PC-9 (cell line): ENCODE data around the gene SSC5D. TPM values are rescaled to one million over a fixed set of nuclear protein-coding genes. Genes with fewer than 3 reads are reported as not detected.

Source experiments
- BruUV-seq: library from RNA; stranded (reverse); fragments of 400-500 nt; replicated peaks from 2 replicates; lab custom pipeline; 2021; lab: Mats Ljungman, UMichigan
- CTCF ChIA-PET: fragments of 300-600 bp; sonication (Branson Sonifier 250); formaldehyde crosslinking; loops from one replicate; lab custom pipeline; 2022; ENCODE audit warnings: antibody characterized with exemption; lab: Charles Lee
- POLR2A ChIA-PET: fragments of 300-600 bp; sonication (Branson Sonifier 250); formaldehyde crosslinking; loops from one replicate; lab custom pipeline; 2022; ENCODE audit warnings: antibody characterized with exemption; ENCODE audit not compliant: unreplicated experiment; lab: Charles Lee
- DNase-seq, 2 experiments: peaks; one replicate each; pipeline versions ENCODE4 v3.0.0 to v3.0.0-alpha.2; 2015 to 2022; ENCODE audit warnings: mixed read lengths in 1 of 2
- H2AFZ ChIP-seq: fragments of 200-600 bp; sonication (generic); 2 replicates; pipeline ENCODE4 v1.8.1; 2017; ENCODE audit warnings: antibody characterized with exemption
- H3F3A ChIP-seq: fragments of 200-600 bp; sonication (generic); 2 replicates; pipeline ENCODE4 v1.8.1; 2017; ENCODE audit warnings: antibody characterized with exemption, mild to moderate bottlenecking, low read depth; ENCODE audit not compliant: insufficient read depth
- H3K27ac ChIP-seq: fragments of 200-600 bp; sonication (generic); 2 replicates; pipeline ENCODE4 v1.6.1; 2016; ENCODE audit warnings: mixed run types
- H3K27me3 ChIP-seq: fragments of 200-600 bp; sonication (generic); 2 replicates; pipeline ENCODE4 v1.6.1; 2016; ENCODE audit warnings: low read depth, mixed run types; ENCODE audit not compliant: insufficient read depth
- H3K36me3 ChIP-seq: fragments of 200-600 bp; sonication (generic); 2 replicates; pipeline ENCODE4 v1.6.1; 2016; ENCODE audit warnings: low read depth, mixed run types
- H3K4me1 ChIP-seq: fragments of 200-600 bp; sonication (generic); replicated peaks from 2 replicates; pipeline ENCODE4 v1.6.1; 2016; ENCODE audit warnings: mixed run types; ENCODE audit not compliant: insufficient read depth
- H3K4me2 ChIP-seq: fragments of 200-600 bp; sonication (generic); 2 replicates; pipeline ENCODE4 v1.6.1; 2017; ENCODE audit warnings: mixed run types
- H3K4me3 ChIP-seq: fragments of 200-600 bp; sonication (generic); 2 replicates; pipeline ENCODE4 v1.6.1; 2016; ENCODE audit warnings: mixed run types
- H3K79me2 ChIP-seq: fragments of 200-600 bp; sonication (generic); 2 replicates; pipeline ENCODE4 v1.6.1; 2017; ENCODE audit warnings: low read depth, mixed run types
- H3K9me2 ChIP-seq: fragments of 200-600 bp; sonication (generic); 2 replicates; pipeline ENCODE4 v1.8.1; 2017; ENCODE audit warnings: mild to moderate bottlenecking; ENCODE audit not compliant: insufficient read depth
- H3K9me3 ChIP-seq: fragments of 200-600 bp; sonication (generic); 2 replicates; pipeline ENCODE4 v1.8.1; 2016; ENCODE audit warnings: low read depth; ENCODE audit not compliant: insufficient read depth
- H4K20me1 ChIP-seq: fragments of 200-600 bp; sonication (generic); 2 replicates; pipeline ENCODE4 v1.8.1; 2017; ENCODE audit not compliant: insufficient read depth
- CTCF ChIP-seq: fragments of 200-600 bp; sonication (generic); conservative IDR thresholded peaks from 2 replicates; pipeline ENCODE4 v1.6.1; 2017; ENCODE audit warnings: mixed run types, antibody characterized with exemption, mild to moderate bottlenecking, moderate library complexity
- EZH2 ChIP-seq: fragments of 200-600 bp; sonication (generic); IDR thresholded peaks from 2 replicates; pipeline ENCODE4 v1.8.0; 2017; ENCODE audit warnings: antibody characterized with exemption, low read depth
- intact Hi-C: fragments of 100-400 bp; cut with micrococcal nuclease; formaldehyde crosslinking; loops from one replicate; pipeline ENCODE4 v1.10.0; 2022; ENCODE audit not compliant: unreplicated experiment
- total RNA-seq: library from RNA; stranded (reverse); gene quantifications from 2 replicates; pipeline ENCODE4 v1.2.3, GENCODE V29; 2021

Gene SSC5D
- total RNA-seq, 1 experiment from 2014 or later = 3.9 TPM

GRCh38 chr19:55473225-55474012 lies 14.8 kb upstream of the SSC5D start:
- peaks cover 43% of the 10 kb centered on the region for H3K4me1 ChIP-seq
- intact Hi-C loops = loop anchor here (10.0 kb wide), 3 partner anchors 329 to 1009 kb away; partner anchors contain the start of genes LENG9, RDH13 and TNNT1
- H3F3A ChIP-seq = peaks cover 57% of the 10 kb centered on the region
- H3K4me2 ChIP-seq = peak overlapping the region; percentile 63
- H4K20me1 ChIP-seq = peaks cover 15% of the 10 kb centered on the region
- H3K4me3 ChIP-seq = peak overlapping the region; percentile 56; the same call in 1 of the 2 replicates
- no peaks in the 10 kb centered on the region for H3K27me3 ChIP-seq
- no peaks in the 10 kb centered on the region for H3K36me3 ChIP-seq
- no peaks in the 10 kb centered on the region for H3K9me2 ChIP-seq
- H3K9me3 ChIP-seq = no peaks in the 10 kb centered on the region
- no peak overlapping the region for H2AFZ ChIP-seq
- peak in 1 of 2 experiments; percentile 35 for DNase-seq
- TF ChIP-seq EZH2 (no peak), CTCF (no peak)
- CTCF ChIA-PET = interaction anchor here (0.8 kb wide), 1 partner anchor 30 kb away, joined by 3 read pairs; no protein-coding TSS in a partner anchor
- POLR2A ChIA-PET = interaction anchor here (0.5 to 0.7 kb wide), 3 partner anchors 100 to 151 kb away, joined by 3 to 5 read pairs (median 5); partner anchors contain the start of gene ZNF784
- peak overlapping the region; percentile 66 for H3K27ac ChIP-seq
- peaks cover 27% of the 10 kb centered on the region for H3K79me2 ChIP-seq
- no TSS peak for BruUV-seq

DNA sequence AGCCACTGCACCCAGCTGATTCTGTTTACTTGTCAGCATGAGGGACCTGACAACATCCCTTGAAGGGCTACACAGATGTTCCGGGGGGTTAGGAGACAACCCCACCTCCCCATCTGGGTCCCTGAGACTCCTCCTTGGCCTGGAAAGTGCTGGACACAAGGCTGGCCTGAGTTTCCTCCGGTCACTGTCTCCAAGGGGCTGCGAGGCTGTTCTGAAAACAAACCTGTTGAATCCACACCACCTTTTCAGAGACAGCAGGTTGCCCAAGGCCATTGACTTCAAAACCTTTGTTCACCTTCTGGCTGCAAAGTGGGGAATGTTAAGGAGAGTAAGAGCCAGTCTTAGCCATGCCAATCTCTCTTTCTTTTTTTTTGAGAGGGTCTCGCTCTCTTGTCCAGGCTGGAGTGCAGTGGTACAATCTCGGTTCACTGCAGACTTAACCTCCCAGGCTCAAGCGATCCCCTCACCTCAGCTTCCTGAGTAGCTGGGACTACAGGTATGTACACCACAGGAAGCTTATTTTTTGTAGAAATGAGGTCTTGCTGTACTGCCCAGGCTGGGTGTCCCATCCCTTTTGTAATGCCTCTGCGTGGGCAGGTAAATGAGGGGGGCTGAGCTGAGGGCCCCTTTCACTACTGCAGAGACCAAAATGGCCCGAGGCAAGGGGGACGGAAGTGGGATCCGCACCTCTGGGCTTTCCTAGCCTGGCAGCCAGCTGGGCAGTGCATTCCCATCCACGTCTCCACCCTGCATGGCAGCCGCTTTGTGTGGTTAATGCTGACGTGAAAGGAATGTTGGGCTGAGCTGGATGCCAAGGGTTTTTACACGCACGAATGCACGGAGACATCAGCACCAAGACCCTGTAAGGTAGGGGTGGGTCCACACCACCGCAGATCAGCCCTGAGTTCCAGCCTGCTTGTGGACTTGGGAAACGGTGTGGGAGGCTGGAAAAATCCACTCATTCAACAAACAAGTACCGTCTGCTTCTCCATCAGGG lies 13.7 kb upstream of the SSC5D start:
- POLR2A ChIA-PET = interaction anchor here (0.6 to 1.2 kb wide), 9 partner anchors 13 to 328 kb away, joined by 3 to 11 read pairs (median 6); partner anchors contain the start of genes ISOC2 and UBE2S
- no peaks in the 10 kb centered on the region for H3K27me3 ChIP-seq
- no peak overlapping the region for H3K4me3 ChIP-seq
- CTCF ChIA-PET = interaction anchor here (0.6 to 0.8 kb wide), 2 partner anchors 16 to 301 kb away, joined by 4 to 6 read pairs; no protein-coding TSS in a partner anchor
- no peak overlapping the region for H3K27ac ChIP-seq
- BruUV-seq = no TSS peak
- no peaks in the 10 kb centered on the region for H3K9me2 ChIP-seq
- no peaks in the 10 kb centered on the region for H3K36me3 ChIP-seq
- TF ChIP-seq CTCF = no peak
- TF ChIP-seq EZH2 = no peak
- peaks cover 43% of the 10 kb centered on the region for H3K4me1 ChIP-seq
- H3K4me2 ChIP-seq = peak overlapping the region; percentile 80; the same call in 1 of the 2 replicates
- peaks cover 23% of the 10 kb centered on the region for H4K20me1 ChIP-seq
- no peak overlapping the region for H2AFZ ChIP-seq
- DNase-seq = peak in 1 of 2 experiments; percentile 94
- H3F3A ChIP-seq = peaks cover 53% of the 10 kb centered on the region
- intact Hi-C loops = loop anchor here (5.0 to 10.0 kb wide), 5 partner anchors 73 to 1287 kb away; partner anchors contain the start of genes LENG9, MBOAT7, RDH13 and SBK3
- no peaks in the 10 kb centered on the region for H3K9me3 ChIP-seq
- H3K79me2 ChIP-seq = peaks cover 38% of the 10 kb centered on the region
